GM06990 (cell line): ENCODE data around the gene NCR3LG1.

ENCODE experiments used
- DNase-seq: peaks from one replicate; pipeline ENCODE4 v3.0.0-alpha.2; 2011; ENCODE audit not compliant: insufficient read length; ENCODE audit errors: extremely low read depth
- H3K27me3 ChIP-seq: replicated peaks from 2 replicates; pipeline ENCODE4 v1.6.0; 2011; ENCODE audit warnings: low read length; ENCODE audit not compliant: control insufficient read depth, insufficient read depth
- H3K36me3 ChIP-seq: 2 replicates; pipeline ENCODE4 v1.5.1; 2011; ENCODE audit warnings: low read length; ENCODE audit not compliant: control insufficient read depth, insufficient read depth
- H3K4me3 ChIP-seq: replicated peaks from 2 replicates; pipeline ENCODE4 v1.5.1; 2011; ENCODE audit warnings: low read depth, mild to moderate bottlenecking, control low read depth, low read length
- CTCF ChIP-seq: IDR thresholded peaks from 2 replicates; pipeline ENCODE4 v1.5.1; 2011; ENCODE audit warnings: low read length, control low read depth, mild to moderate bottlenecking, inconsistent platforms; ENCODE audit not compliant: insufficient read depth, poor library complexity, severe bottlenecking

Gene NCR3LG1

GRCh38 chr11:17375547-17375946, 23.9 kb downstream of the NCR3LG1 start:
- no peaks in the 10 kb centered on the region for H3K36me3 ChIP-seq
- no peak overlapping the region for H3K4me3 ChIP-seq
- no peak for DNase-seq
- H3K27me3 ChIP-seq = no peaks in the 10 kb centered on the region
- no peak for TF ChIP-seq CTCF

GRCh38 chr11:17376493-17376892, 24.9 kb downstream of the NCR3LG1 start:
- no peak for DNase-seq
- H3K36me3 ChIP-seq = no peaks in the 10 kb centered on the region
- no peak for TF ChIP-seq CTCF
- no peaks in the 10 kb centered on the region for H3K27me3 ChIP-seq
- no peak overlapping the region for H3K4me3 ChIP-seq

GRCh38 chr11:17378655-17379054, 27.1 kb downstream of the NCR3LG1 start:
- DNase-seq = no peak
- no peak for TF ChIP-seq CTCF
- Histone ChIP-seq H3K4me3 (no peak overlapping the region), H3K36me3 (no peaks in the 10 kb centered on the region), H3K27me3 (no peaks in the 10 kb centered on the region)

GRCh38 chr11:17379383-17380180, 28.0 kb downstream of the NCR3LG1 start:
- Histone ChIP-seq H3K27me3 (no peaks in the 10 kb centered on the region), H3K36me3 (no peaks in the 10 kb centered on the region), H3K4me3 (no peak overlapping the region)
- TF ChIP-seq CTCF = no peak
- DNase-seq = no peak

GRCh38 chr11:17381156-17381555, 29.6 kb downstream of the NCR3LG1 start:
- Histone ChIP-seq H3K4me3 (no peak overlapping the region), H3K27me3 (no peaks in the 10 kb centered on the region), H3K36me3 (no peaks in the 10 kb centered on the region)
- TF ChIP-seq CTCF = no peak
- no peak for DNase-seq

GRCh38 chr11:17382046-17382728, 30.6 kb downstream of the NCR3LG1 start:
- no peak for TF ChIP-seq CTCF
- no peak for DNase-seq
- Histone ChIP-seq H3K4me3 (no peak overlapping the region), H3K36me3 (no peaks in the 10 kb centered on the region), H3K27me3 (no peaks in the 10 kb centered on the region)
